ENCODE results near the gene APBA2.

The APBA2 gene

GRCh38 chr15:28942571-28942970, 56.8 kb downstream of the APBA2 start:
- H3K9me2 ChIP-seq (ENCODE audit: low read depth, low read length), result no peaks in the 10 kb centered on the region
- no peak overlapping the region for H3K9ac ChIP-seq (ENCODE audit: low read length)
- no peaks in the 10 kb centered on the region for H3F3A ChIP-seq (ENCODE audit: insufficient read depth, low read length)
- no peaks in the 10 kb centered on the region for H3K4me1 ChIP-seq (ENCODE audit: insufficient read depth, low read length, severe bottlenecking)
- H4K20me1 ChIP-seq (ENCODE audit: insufficient read depth, low read length), result no peaks in the 10 kb centered on the region
- H3K27me3 ChIP-seq (ENCODE audit: insufficient read depth, low read length), result no peaks in the 10 kb centered on the region
- no peak for TF ChIP-seq CTCF (IDR thresholded peaks at IDR 0.05; ENCODE audit: low read length)
- no peak overlapping the region for H2AFZ ChIP-seq (ENCODE audit: low read length)
- H3K4me3 ChIP-seq (ENCODE audit: low read depth, low read length, poor library complexity, severe bottlenecking), result no peak overlapping the region
- H3K9me3 ChIP-seq (ENCODE audit: low read length), result no peaks in the 10 kb centered on the region
- no peak overlapping the region for H3K4me2 ChIP-seq (ENCODE audit: low read length)
- H3K27ac ChIP-seq (ENCODE audit: low read depth, low read length, poor library complexity, severe bottlenecking), result no peak overlapping the region
- H3K79me2 ChIP-seq (ENCODE audit: insufficient read depth, low read length), result no peaks in the 10 kb centered on the region
- no peaks in the 10 kb centered on the region for H3K36me3 ChIP-seq (ENCODE audit: insufficient read depth, low read length)

- H3K9me2 ChIP-seq (ENCODE audit: low read depth, low read length), result no peaks in the 10 kb centered on the region
- no peaks in the 10 kb centered on the region for H4K20me1 ChIP-seq (ENCODE audit: insufficient read depth, low read length)
- no peak overlapping the region for H3K27ac ChIP-seq (ENCODE audit: low read depth, low read length, poor library complexity, severe bottlenecking)
- no peak overlapping the region for H3K4me3 ChIP-seq (ENCODE audit: low read depth, low read length, poor library complexity, severe bottlenecking)
- TF ChIP-seq CTCF (IDR thresholded peaks at IDR 0.05; ENCODE audit: low read length) (no peak), EZH2 (IDR thresholded peaks at IDR 0.05; ENCODE audit: borderline replicate concordance, low read length) (no peak)
- no peaks in the 10 kb centered on the region for H3K27me3 ChIP-seq (ENCODE audit: insufficient read depth, low read length)
- H3F3A ChIP-seq (ENCODE audit: insufficient read depth, low read length), result no peaks in the 10 kb centered on the region
- H3K4me2 ChIP-seq (ENCODE audit: low read length), result no peak overlapping the region
- H2AFZ ChIP-seq (ENCODE audit: low read length), result no peak overlapping the region
- H3K36me3 ChIP-seq (ENCODE audit: insufficient read depth, low read length), result no peaks in the 10 kb centered on the region
- no peak overlapping the region for H3K9ac ChIP-seq (ENCODE audit: low read length)
- no peaks in the 10 kb centered on the region for H3K9me3 ChIP-seq (ENCODE audit: low read length)
- no peaks in the 10 kb centered on the region for H3K4me1 ChIP-seq (ENCODE audit: insufficient read depth, low read length, severe bottlenecking)
- H3K79me2 ChIP-seq (ENCODE audit: insufficient read depth, low read length), result no peaks in the 10 kb centered on the region
Observed at GRCh38 chr15:28943146-28943545, 57.4 kb downstream of the APBA2 start.

- Histone ChIP-seq H3K27ac (ENCODE audit: low read depth, low read length, poor library complexity, severe bottlenecking) (no peak overlapping the region), H3K36me3 (ENCODE audit: insufficient read depth, low read length) (no peaks in the 10 kb centered on the region), H2AFZ (ENCODE audit: low read length) (no peak overlapping the region), H3K4me2 (ENCODE audit: low read length) (no peak overlapping the region), H3K9me2 (ENCODE audit: low read depth, low read length) (no peaks in the 10 kb centered on the region), H3K27me3 (ENCODE audit: insufficient read depth, low read length) (no peaks in the 10 kb centered on the region), H3K4me1 (ENCODE audit: insufficient read depth, low read length, severe bottlenecking) (no peaks in the 10 kb centered on the region), H3K9me3 (ENCODE audit: low read length) (no peaks in the 10 kb centered on the region), H3K9ac (ENCODE audit: low read length) (no peak overlapping the region), H3K4me3 (ENCODE audit: low read depth, low read length, poor library complexity, severe bottlenecking) (no peak overlapping the region), H4K20me1 (ENCODE audit: insufficient read depth, low read length) (no peaks in the 10 kb centered on the region), H3K79me2 (ENCODE audit: insufficient read depth, low read length) (no peaks in the 10 kb centered on the region), H3F3A (ENCODE audit: insufficient read depth, low read length) (no peaks in the 10 kb centered on the region)
- TF ChIP-seq CTCF (IDR thresholded peaks at IDR 0.05; ENCODE audit: low read length), result no peak
- TF ChIP-seq EZH2 (IDR thresholded peaks at IDR 0.05; ENCODE audit: borderline replicate concordance, low read length), result no peak
Observed at GRCh38 chr15:28943611-28944230, 57.9 kb downstream of the APBA2 start.

Data from OCI-LY1 (cell line).